ENCODE results near the gene DDAH2.

DDAH2 gene, protein sequence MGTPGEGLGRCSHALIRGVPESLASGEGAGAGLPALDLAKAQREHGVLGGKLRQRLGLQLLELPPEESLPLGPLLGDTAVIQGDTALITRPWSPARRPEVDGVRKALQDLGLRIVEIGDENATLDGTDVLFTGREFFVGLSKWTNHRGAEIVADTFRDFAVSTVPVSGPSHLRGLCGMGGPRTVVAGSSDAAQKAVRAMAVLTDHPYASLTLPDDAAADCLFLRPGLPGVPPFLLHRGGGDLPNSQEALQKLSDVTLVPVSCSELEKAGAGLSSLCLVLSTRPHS

DNA sequence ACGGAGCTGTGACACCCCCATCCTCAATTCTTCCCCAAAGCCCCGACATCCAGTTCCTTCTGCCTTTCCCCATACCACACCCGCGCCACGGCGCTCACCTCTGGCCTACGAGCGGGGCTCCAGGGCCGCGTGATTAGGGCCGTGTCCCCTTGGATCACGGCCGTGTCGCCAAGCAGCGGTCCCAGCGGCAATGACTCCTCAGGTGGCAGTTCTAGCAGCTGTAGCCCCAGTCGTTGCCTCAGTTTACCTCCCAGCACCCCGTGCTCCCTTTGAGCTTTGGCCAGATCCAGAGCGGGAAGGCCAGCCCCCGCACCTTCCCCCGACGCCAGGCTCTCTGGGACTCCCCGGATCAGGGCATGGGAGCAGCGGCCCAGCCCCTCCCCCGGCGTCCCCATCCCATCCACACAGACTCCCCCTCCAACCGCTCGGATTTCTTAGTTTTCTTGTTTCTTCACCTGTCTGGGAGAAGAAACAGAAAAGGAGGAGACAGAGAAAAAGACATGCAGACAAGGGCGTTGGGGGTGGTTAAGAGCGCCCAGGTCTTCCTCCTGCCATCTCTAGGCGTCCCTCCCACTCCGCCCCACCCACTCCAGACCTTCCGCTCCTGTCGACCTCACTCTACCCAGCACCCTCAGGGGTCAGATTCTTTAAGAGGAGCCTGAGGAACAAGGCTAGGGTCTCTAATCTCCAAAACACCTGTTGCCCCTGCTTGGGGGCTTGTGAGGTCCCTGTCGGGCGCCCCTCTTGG, at the start of gene DDAH2:
Gene DDAH2 (minus strand): TSS at position 533 of the 748 bp plus-strand sequence. CDS start 138 bp downstream, at position 395.
- DNase-seq (ENCODE audit: low read depth), result no peak

DNA sequence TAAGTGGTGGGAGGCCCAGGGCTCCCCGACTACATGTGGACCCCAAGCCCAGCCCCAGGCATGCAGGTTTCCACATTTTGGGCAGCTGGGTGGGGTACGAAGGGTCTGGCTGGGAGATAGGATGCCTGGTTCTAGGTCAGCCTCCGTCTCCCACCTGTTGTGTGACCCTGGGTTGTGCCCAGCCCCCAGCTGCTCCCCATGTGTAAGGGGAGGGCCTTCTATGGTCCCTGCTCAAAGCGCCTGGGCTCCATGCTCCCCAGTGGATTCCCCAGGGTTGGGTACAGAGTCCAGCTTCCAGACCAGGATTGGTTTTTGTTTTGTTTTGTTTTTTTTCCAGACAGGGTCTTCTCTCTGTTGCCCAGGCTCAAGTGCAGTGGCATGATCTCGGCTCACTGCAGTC, 49.1 kb upstream of the DDAH2 start:
- DNase-seq (ENCODE audit: low read depth), result no peak

DNA sequence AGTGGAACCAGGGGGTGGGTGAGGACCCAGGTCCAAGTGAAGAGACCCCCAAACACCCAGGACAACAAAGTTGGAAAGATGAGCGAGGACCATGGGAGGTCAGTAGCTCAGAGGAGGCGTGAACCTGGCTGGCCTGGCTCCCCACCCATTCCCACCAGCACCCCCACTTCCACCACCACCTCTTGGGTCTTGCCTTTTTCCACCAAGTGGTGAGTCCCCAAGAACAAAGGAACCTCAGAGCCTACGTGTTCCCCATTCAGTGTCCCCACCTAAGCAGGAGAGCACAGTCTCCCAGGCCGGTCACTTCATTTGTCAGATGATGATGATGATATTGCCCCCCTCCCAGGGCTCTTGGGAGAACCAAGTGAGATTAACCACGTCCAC, 48.6 kb upstream of the DDAH2 start:
- DNase-seq (ENCODE audit: low read depth), result no peak

DNA sequence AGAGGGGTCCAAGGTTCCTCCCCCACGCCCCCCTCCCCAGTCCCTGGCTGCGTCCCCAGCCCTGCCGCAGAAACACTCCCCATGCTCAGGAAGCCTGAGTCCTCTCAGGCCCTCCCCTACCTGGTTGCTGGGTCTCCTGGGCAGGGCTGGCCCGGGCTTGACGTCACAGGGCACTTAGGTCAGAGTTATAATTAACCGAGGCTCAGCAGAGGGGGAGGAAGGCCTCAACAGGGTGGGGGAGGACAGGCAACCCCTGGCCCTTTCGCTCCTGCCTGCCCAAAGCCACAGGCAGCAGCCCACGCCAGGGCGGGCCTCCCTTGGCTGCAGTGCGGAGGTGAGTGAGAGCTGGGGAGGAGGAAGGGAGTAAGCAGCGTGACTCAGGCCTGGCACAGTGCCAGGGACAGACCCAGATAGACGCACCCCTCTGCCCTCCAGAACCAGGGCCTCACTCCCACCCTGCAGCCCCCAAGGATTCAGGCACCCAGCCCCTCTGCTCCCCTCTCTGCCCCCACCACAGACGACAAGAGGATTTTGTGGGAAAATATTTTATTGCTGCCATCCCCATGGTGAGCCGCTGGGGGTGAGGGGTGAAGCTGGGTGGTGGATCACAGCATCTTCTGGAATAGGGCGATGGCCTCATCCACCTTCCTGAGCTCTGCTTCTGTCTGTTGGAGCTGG, 48.0 kb upstream of the DDAH2 start, which contains the start of gene VWA7:
Gene VWA7 (minus strand): TSS at position 340 of the 678 bp plus-strand sequence. CDS start 549 bp downstream, outside the sequence.
- DNase-seq (ENCODE audit: low read depth), result peak; percentile 71

DNA sequence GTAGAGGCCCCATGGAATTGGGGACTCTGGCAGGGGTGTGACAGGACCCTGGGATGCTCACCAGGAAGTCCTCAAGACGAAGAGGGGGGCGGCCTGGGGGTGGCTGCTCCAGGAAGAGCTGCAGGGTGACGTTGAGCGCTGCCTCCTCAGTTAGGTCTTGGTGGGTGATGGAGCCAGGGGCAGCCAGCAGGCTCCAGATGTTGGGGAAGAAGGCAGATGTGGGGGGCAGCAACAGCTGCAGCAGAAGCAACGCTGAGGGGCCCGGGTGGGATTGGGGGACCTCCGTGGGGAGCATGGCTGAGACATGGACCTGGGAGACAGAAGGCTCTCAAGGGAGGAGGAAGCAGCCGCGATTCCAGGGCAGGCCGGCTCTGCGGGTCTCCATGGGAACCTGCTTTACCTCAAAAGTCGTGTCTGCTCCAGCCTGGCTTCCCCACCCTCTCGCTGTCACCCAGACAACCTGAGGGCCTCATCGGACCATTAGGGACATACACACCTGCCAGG, 47.4 kb upstream of the DDAH2 start:
- DNase-seq (ENCODE audit: low read depth), result no peak

DNA sequence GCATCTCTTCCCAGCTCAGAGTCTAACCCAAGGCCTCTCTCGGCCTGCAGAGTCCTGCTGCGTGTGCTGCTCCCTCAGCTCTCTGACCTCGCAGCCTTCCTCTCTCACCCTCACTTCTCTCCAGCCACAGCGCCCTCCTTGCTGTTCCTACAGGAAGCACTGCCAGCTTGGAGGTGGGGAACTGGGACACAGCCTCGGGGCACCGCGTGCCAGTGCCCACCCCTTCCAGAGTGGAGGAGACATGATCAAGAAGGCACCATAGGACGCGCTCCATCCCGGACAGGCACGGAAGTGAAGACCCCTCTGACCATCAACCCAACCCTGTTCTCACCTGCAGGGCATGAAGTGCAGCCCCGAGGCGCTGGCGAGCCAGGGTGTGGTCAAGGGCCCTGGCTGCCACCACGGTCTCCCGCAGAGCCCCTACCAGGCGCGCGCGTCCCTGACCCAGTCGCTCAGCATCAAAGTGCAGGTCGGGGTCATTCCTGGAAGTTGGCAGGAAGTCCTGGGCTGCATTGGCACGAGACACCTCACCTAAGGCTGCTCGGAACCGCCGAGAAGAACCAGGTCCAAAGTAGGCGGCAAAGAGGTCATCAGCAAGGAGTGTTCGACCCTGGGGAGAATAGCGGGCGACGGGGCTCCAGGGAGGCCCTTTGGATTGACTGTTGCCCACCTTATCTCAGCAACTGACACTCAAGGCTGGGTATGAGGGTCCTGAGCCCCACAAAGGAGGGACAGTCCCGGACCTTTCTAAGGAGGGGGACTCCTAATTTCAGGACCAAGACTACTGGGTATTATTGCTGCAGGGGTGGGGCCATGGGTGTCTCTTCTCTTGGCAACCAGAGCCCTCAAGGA, 46.8 kb upstream of the DDAH2 start:
- no peak for DNase-seq (ENCODE audit: low read depth)

DNA sequence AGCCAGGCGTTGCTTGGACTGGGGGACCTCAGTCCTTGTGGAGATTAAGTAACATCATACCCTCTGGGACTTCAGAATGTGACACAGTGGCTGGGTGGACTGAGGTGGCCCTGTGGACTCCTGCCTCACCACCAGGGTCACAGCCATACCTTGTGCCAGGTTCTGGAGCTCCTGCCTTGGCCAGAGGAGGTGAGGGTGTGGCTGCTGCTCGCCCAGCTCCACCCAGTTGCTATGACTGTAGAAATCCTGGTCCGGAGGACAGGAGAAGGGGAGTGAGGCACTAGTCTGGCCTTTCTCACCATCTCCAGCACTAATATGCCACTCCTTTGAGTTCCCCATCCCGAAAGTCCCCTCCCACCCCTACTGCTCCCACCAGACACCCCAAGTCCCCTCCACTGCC, 46.1 kb upstream of the DDAH2 start:
- DNase-seq (ENCODE audit: low read depth), result no peak

DNA sequence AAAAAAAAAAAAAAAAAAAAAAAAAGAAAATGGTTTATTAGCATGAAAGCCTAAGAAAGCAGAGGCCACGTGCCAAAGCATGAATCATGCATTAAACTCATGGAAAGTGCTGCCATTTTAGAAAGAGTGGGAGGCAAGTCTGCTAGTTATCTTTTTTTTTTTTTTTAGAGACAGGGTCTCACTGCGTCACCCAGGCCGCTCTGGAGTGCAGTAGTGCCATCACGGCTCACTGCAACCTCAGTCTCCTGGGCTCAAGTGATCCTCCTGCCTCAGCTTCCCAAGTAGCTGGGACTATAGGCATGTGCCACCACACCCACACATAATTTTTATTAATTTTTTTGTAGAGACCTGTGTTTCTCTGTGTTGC, 42.9 kb upstream of the DDAH2 start:
- no peak for DNase-seq (ENCODE audit: low read depth)

DNA sequence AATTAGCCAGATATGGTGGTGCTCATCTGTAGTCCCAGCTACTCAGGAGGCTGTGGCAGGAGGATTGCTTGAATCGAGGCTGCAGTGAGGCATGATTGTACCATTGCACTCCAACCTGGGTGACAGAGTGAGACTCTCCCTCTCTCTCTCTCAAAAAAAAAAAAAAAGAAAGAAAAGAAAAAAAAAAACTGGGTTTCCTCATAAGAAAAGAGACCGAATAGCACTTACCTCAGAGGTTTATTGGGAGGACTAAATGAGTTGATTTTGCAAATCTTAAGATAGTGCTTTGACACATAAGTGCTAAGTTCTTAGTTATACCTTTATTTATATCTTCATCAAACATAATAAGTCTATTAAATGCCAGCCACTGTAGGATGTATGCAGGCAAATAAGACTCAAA, 41.8 kb upstream of the DDAH2 start:
- no peak for DNase-seq (ENCODE audit: low read depth)

DNA sequence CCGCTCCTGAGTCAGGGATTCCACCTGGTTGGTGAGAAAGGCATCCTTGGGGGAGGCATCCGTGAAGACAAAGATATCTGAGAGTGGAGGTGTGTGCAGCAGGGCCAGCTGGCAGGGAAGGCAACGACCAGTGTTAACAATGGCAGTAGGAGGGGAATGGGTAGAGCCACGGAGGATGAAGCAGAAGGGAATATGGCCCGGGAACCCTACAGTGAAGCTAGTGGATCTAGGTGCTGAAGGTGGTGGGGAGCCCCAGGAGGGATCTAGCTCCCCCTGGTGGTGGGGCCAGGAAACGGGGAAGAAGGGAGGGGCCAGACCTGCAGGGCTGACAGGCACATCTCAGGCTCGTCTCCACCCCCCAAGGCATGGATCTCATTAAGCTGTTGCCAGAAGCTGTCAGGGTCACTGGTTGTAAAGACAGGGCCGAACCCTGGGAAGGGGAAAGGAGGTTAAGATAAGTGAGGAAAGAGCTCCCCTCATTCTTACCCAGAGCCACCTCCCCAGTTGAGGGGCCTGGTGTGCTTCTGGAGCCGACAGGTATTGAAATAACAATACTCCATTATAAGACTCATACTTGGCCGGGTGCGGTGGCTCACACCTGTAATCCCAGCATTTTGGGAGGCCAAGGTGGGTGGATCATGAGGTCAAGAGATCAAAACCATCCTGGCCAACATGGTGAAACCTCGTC, 40.7 kb upstream of the DDAH2 start:
- peak; percentile 69 for DNase-seq (ENCODE audit: low read depth)

DNA sequence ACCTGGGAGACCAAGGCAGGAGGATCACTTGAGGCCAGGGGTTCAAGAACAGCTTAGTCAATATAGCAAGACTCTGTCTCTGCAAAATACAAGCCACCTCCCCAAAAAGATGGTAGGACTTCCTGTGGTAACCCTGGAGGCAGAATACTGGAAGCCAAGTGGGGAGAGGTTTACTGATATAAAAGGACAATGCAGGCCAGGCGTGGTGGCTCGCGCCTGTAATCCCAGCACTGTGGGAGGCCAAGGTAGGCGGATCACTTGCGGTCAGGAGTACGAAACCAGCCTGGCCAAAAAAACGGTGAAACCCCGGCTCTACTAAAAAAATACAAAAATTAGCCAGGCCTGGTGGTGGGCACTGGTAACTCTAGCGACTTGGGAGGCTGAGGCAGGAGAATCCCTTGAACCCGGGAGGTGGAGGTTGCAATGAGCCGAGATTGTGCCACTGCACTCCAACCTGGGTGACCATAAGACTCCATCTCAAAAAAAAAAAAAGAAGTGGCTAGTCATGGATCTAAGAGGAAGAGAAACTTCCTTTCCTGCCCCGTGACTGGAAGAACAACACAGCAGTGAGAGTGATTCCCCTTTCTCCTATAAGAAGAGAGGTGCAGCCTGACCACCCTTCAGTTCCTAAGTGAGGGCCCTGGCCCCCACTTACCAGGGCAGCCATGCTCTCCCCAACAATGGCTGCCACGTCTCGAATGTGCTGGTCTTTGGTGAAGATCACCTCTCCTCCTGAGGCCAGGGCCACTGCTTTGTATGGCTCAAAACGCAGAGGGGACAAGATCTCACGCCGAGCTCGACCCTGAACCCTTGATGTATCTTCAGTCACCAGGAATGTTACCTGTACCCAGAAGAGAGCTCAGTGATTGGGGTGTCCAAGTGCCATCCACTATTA, 39.5 kb upstream of the DDAH2 start:
- no peak for DNase-seq (ENCODE audit: low read depth)

DNA sequence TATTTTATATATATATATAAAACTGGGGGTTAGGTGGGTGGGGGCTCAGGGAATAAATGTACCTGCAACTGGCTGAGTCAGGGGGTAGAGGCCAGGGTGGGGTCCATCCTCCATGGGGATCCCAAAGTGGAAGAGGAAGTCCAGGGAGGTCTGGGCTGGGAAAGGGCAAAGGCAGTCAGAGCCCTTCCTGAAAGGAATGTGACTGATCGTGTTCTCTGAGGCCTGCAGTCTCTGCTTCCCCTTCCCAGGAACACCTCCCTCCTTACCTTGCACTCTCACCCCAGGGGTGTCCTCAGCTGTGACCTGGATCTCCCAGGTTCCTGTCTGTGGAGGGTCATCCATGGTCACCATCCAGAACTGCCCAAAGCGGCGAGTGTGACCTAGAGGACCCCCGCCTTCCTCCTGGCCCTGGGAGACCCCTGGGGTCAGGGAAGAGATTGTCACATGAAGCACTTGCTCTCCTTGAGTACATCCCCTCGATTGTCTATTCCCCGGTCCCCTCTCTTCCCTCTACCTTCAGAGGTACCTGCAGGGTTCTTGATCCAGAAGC, 38.1 kb upstream of the DDAH2 start:
- DNase-seq (ENCODE audit: low read depth), result no peak

DNA sequence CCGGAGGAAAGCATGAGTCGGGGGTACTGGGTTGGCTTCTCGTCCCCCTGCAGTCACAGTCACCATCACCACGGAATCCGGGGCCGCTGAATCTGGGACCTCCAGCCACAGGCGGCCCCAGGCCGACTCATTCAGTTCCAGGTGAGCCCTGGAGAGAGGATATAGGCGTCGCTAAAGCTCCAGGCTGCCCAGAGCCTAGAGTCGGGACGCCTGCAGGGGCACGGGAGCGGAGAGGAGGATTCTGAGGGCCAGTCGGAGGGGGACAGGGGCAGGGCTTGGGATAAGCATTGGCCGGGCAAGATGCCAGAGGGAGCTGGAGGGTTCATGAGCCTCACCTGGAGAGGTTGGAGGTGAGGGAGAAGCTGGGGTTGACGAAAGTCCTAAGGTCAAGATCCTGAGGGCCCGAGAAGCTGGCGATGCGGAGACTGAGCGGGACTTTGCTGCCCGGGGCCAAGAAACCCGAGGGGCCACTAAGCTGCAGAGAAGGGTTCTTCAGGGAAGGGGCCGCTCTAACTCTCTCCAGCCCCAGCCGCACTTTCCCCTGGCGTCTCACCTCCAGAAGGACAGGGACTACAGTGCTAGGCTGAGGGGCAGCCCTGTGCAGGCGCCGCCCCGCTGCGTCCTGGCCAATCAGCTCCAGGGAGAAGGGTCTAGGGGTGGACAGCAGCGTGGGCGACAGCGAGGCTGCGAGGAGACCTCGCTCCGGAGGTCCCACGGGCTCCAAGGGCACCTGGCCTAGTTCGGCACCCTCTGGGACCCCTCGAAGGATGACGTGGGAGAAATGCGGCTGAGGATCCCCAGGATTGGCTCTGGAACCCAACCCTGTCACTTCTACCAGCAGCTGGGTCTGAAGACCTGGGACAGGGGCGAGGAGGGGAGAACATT, 37.1 kb upstream of the DDAH2 start:
- DNase-seq (ENCODE audit: low read depth), result no peak

DNA sequence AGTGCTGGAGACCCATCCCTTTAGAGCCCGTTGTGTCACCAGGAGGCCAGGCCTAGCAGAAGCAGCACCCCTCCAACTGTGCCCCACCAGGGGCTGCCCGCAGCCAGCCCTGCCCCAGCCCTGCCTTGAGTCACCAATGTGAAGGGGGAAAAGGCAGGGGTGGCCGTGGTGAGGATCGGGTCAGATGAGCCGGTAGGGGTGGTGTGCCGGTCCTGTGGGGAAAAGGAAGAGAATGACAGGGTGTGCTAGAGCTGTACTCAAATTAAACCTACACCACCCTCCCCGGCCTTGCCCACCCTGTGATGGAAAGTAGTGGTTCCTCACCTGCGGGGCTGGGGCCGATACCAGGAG, 36.4 kb upstream of the DDAH2 start:
- no peak for DNase-seq (ENCODE audit: low read depth)

DNA sequence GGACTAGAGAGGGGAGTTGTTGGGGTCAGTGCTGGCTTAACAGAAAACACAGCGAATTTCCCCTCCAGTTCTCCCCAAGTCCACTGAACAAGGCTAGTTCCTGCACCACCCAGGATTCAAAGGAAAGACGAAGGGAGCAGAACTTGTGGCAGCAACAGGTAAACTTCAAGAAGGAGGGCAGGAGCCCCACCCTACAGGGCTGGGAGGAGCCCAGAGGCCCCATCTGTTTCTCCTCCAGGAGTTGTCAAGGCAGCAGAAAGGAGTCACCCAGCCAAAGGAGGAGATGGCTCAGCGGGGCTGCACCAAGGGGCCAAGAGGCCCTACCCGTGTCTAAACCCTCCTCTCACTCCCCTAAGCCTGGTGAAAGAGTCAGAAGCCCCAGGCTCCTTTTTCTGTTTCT, 35.1 kb upstream of the DDAH2 start:
- DNase-seq (ENCODE audit: low read depth), result no peak

DNA sequence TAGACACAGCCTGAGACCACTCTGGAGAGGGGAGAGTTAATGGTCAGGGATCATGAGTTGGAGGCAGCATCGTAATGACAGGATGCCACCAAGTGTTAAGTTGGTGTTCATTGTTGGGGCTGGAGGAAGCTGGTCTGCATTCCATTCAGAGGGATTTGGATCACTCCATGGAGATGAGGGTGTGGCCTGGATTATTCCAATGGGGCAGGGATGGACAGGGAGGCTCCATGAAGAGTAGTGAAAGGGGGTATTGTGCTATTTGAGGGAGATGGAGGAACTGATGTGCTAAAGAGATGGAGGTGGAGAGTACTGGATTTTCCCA, 34.5 kb upstream of the DDAH2 start:
- DNase-seq (ENCODE audit: low read depth), result no peak

DNA sequence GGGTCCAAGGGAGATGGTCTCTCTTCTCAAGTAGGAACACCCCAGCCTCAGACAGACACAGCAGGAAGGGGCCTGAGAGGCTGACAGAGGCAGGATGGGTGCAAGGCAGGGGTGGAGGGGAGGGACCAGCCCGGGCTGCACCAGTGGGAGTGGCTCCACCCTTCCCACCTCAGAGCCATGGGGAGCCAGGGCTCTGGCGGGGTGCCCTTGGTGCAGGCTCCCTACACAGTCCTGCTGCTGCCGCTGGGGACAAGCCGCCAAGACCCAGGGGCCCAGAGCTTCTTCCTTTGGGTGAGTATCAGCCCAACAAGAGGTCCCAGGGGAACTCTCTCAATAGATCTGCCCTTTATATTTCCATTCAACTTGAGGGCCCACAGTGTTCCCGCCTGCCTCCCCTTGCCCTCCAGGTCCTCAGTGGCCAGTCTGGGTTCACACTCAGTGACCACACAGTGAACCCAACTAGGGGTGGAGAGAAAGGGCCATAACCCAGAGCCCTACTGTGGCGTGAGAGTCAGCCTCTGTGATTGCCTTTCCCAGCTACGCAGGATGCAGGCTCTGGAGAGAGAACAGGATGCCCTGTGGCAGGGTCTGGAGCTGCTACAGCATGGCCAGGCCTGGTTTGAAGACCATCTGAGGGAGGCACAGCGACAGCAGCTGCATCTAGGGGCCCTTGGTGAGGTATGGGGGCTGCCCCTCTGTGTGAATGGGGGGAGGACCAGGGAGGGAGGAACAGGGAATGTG, 33.9 kb upstream of the DDAH2 start:
- DNase-seq (ENCODE audit: low read depth), result no peak

DNA sequence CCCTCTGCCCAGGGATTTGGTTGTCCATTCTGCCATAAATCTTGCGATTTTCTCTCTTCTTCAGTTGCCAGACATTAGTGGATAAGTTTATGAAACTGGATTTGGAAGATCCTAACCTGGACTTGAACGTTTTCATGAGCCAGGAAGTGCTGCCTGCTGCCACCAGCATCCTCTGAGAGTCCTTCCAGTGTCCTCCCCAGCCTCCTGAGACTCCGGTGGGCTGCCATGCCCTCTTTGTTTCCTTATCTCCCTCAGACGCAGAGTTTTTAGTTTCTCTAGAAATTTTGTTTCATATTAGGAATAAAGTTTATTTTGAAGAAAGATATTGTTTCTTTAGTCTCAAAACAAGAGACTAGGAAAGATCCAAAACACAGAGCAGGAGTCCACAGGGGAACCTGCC, 33.3 kb upstream of the DDAH2 start, which contains the start of gene SAPCD1:
Gene SAPCD1 (plus strand): TSS at position 301 of the 400 bp plus-strand sequence. CDS start 399 bp downstream, outside the sequence.
- no peak for DNase-seq (ENCODE audit: low read depth)
